Esophagus muscularis mucosa (tissue), 3 donors: ENCODE measurements around the gene MORN5.

Source experiments
- CTCF ChIP-seq, 3 experiments: fragments of 200-600 bp in 2 of 3; fragments of 450-650 bp in 1 of 3; sonication (generic) in 2 of 3; IDR thresholded peaks; one replicate each; pipeline ENCODE4 v1.5.1; 2017 to 2019; ENCODE audit warnings: antibody characterized with exemption in 3 of 3, mild to moderate bottlenecking in 2 of 3, moderate library complexity in 1 of 3
- POLR2A ChIP-seq: fragments of 450-650 bp; IDR thresholded peaks from one replicate; pipeline ENCODE4 v1.6.1; 2017; ENCODE audit warnings: antibody characterized with exemption, moderate library complexity, mild to moderate bottlenecking, low read depth
- POLR2AphosphoS5 ChIP-seq, 2 donors: sonication (generic); formaldehyde crosslinking; IDR thresholded peaks; one replicate each; pipeline ENCODE4 v1.6.1; 2017; ENCODE audit warnings: antibody characterized with exemption in 2 of 2

GRCh38 chr9:122122468-122122867 lies 37.2 kb upstream of the MORN5 start:
- no peak for TF ChIP-seq CTCF (IDR thresholded peaks at IDR 0.05)
- no peak for TF ChIP-seq POLR2A
- no peak for TF ChIP-seq POLR2AphosphoS5 (IDR thresholded peaks at IDR 0.05)
